Left cardiac atrium (tissue), 4 donors: ENCODE data around the gene BAD. TPM values are rescaled to one million over a fixed set of nuclear protein-coding genes. Genes with fewer than 3 reads are reported as not detected.

Experiments
- ATAC-seq, 2 donors: fragments of 200-7000 bp; cut with Tn5 transposase; one replicate each; pipeline ENCODE4 v1.9.1; 2020; ENCODE audit warnings: mild to moderate bottlenecking in 2 of 2, moderate library complexity in 2 of 2
- DNase-seq: peaks from one replicate; pipeline ENCODE4 v3.0.0-alpha.2; 2020
- intact Hi-C, 2 donors: fragments of 100-400 bp; cut with DNase I; formaldehyde crosslinking; loops; one replicate each; pipeline versions ENCODE4 v1.14.1 to v1.15.1; 2022 to 2023
- total RNA-seq, 2 donors: library from RNA; stranded (reverse); fragmentation: NEBNext Ultra II Directional; extraction: Animal tissue kit (Norgen Biotek cat#: 25700); gene quantifications; one replicate each; pipeline ENCODE4 v1.2.1, GENCODE V29; 2021
- donor health status: DM: no; HTN: yes; CAD: no.
- donor health status: DM: no; HTN: yes; CAD: no; lungs with severe emphysema.
- donor health status: DM: yes; HTN: yes; CAD: no.
- donor health status: Dilated cardiomyopathy.

The BAD gene
- total RNA-seq, 2 donors from 2014 or later, result 68.9 to 96.3 TPM

GRCh38 chr11:64285885-64286800 is 1.7 kb upstream of the BAD start:
- intact Hi-C loops, result loop anchor here in 1 of 2 donors (1.0 kb wide), 1 partner anchor 16 kb away; no protein-coding TSS in a partner anchor
- peak in 1 of 2 donors; percentile 0 for ATAC-seq
- no peak for DNase-seq

- peak; percentile 80 to 83 for ATAC-seq
- DNase-seq, result peak; percentile 89
- intact Hi-C loops, result loop anchor here in 1 of 2 donors (1.0 kb wide), 1 partner anchor 15 kb away; no protein-coding TSS in a partner anchor
Observed at GRCh38 chr11:64284962-64285884, 758 bp upstream of the BAD start, which contains the start of gene GPR137. Gene GPR137, plus strand, starts transcription at chr11:64285848. Its CDS starts 677 bp downstream, at chr11:64286525.

DNA sequence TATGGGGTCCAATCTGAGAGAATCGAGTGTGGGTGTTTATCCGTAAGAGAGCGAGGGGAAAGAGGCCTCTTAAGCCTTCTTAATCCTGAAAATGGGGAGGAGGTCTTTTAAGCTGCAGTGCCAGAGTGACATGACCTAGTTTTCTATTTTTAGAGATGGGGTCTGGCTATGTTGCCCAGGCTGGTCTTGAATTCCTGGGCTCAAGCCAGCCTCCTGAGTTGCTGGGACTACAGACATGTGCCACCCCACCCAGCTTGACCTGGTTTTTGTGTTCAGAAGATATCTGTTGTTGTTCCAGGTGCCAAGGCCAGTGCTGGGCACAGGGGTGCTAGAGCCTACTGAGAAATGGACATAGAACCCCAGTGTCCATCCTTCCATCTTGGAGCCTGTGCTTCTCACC is 1.4 kb downstream of the BAD start:
- intact Hi-C loops, result no loop called here
- no peak for DNase-seq
- no peak for ATAC-seq

GRCh38 chr11:64281957-64282770 is 2.3 kb downstream of the BAD start:
- intact Hi-C loops, result no loop called here
- no peak for DNase-seq
- no peak for ATAC-seq

- intact Hi-C loops, result no loop called here
- DNase-seq (no peak), ATAC-seq (no peak)
Observed at GRCh38 chr11:64278576-64279190, 5.8 kb downstream of the BAD start.

DNA sequence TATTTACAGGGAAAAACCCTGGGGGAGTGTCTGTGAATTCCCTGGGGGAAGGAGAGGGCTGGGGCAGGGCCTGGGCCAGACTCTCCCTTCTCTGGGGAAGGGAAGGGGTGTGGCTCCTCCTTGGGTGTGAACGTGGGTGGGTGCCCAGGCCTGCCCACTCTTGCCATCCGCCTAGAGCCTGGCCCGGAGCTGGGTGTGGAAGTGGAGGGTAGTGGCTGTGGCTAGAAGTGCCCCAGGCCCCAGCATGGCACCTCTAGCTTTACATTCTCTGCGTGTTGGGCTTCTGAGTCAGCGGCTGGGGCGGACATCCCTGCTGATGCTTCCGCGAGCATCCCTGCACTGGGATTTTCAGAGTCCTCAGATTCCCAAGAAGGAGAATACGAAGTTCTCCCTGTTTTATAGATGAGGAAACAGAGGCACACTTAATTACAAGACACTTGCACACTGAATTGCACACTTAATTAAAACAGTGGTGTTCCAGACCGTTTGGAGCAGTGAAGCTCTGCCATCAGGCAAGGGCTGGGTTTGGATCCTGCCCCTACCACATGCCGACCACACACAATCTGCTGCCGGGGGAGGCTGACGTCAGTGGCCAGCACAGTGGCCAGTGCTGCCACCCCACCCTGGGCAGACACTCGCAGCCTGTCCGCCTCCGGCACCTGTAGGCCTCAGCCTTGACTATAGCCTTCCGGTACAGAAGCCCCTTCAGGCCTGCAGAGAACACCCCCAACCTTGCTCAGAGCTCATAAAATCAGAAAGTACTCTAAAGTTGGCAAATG is 7.6 kb downstream of the BAD start:
- intact Hi-C loops, result no loop called here
- ATAC-seq (peak in 1 of 2 donors; percentile 23), DNase-seq (no peak)

DNA sequence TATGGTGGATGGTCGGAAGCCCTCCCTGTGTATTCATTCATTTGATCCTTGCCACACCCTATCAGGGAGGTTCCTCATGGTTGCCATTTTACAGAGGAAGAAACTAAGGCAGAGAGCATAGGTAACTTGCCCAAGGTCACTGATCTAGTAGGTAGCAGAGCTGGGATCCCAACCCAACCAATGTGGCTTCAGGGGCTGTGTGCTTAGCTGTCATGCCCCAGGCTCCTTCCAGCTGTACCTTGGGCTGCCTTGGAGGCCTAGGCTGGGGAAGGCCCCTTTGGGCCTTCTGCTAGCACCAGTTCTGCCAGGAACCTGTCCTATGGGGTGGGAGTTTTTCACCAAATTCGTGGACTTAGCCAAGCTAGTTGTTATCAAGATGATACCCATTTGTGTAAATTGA is 8.6 kb downstream of the BAD start:
- DNase-seq (no peak), ATAC-seq (no peak)
- intact Hi-C loops, result no loop called here

DNA sequence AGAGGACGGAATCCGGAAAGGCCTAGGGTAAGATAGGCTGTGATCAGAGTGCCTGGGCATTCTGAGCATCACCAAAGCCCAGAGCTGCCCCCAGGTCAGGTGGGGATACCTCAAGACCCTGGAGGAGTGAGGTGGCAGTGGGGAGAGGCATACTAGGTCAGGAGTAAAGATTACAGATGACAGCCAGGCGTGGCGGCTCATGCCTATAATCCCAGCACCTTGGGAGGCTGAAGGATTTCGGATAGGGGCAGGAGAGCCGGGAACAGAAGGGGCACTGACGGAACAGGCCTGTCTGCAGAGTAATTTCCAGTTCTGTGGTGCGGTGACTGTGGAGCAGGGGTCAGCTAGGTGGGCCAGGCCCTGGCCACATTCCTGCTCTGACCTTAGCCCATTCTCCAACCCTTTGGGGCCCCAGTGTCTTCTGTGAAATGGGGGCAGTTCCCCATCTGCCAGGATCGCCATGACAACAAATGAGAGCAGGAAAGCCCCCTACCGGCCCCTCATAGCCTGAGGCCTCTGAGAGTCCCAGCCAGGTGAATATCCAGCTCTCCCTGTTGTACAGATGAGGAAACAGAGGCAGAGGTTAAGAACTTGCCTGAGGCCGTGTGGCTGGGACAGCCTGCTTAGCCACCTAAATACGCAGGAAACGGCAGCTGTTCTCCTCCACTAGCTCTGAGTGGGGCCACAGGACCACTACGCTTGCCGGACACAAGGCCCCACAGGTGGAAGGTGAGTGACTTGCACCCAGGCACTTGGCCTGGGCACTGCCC is 9.2 kb downstream of the BAD start:
- DNase-seq (no peak), ATAC-seq (no peak)
- intact Hi-C loops, result no loop called here

- peak; percentile 98 for DNase-seq
- ATAC-seq, result peak; percentile 85 to 89
- intact Hi-C loops, result loop anchor here in 1 of 2 donors (1.0 kb wide), 1 partner anchor 16 kb away; the partner anchor contains the start of gene GPR137
Observed at GRCh38 chr11:64269540-64270220, 14.8 kb downstream of the BAD start.

DNA sequence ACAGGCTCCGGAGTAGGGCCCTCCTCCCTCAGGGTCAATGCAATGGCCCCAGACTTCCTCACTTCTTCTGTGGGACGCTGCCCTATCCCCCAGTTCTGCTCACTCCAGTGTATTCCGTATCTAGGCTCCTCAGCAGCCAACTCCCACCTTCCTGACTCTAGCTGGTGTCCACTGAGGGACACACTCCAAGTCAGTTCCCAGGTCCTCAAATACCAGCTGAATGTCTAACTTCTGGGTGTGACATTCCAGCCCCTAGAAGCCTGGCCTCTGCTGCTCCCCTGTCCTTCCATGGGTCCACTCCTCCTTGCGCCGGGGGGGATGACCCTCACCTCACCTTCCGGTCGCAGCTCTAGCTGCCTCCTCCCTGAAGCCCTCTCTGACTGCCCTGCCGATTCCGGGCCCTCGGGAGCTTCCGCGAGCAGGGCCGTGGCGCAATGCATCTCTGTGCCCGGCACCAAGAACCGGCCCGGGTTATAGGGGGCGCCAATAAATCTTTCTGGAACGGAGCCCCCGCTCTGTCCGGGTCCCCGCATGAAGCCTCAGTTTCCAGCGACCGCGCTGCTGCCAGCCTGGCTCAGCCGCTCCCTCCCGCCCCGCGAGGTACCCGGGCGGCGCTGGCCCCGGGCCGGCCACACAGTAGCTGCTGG is 15.4 kb downstream of the BAD start:
- DNase-seq (peak; percentile 81), ATAC-seq (peak; percentile 16 to 18)
- intact Hi-C loops, result no loop called here

DNA sequence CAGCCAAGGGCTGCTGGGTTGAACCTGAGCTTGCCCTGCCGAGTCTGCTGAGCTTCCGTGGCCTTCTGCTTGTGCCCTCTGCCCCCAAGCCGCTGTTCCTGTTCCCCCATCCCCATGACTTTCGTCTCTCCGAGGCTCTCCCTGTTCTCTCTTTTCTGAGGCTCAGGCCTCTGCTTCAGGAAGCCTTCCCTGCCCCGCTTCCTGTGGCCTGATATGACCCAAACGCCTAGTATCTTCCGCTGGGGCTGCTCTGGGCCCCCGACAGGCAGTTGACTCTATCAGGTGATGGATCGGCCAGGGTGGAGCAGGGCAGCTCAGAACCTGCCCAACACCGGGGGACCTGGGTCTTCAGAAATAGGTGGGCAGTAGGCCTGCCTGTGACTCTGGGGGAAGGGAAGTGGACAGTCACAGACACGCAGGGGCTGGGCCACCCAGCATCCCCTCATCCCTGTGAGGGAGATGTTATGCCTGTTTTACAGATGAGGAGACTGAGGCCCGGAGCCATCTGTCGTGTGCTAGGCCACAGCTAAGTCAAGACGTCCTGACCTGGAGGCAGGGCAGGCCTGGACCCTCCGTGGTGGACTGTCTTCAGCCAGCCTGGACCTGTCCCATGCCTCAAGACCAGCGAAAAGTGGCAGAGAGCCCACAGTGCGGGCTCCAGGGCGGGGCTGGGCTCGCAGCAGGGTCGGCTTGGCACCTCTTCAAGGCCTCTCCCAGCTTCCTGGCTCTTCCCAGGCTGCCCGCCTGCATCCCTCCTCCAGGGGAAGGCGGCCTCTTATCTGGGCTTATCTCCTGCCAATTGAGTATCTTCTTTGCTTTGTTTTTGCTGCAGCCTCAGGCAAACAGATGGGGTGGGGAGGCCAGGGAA is 16.2 kb downstream of the BAD start:
- intact Hi-C loops, result no loop called here
- ATAC-seq, result peak; percentile 3 to 16
- DNase-seq, result peak; percentile 90

- no peak for ATAC-seq
- intact Hi-C loops, result no loop called here
- peak; percentile 64 for DNase-seq
Observed at GRCh38 chr11:64267207-64267945, 17.1 kb downstream of the BAD start.

DNA sequence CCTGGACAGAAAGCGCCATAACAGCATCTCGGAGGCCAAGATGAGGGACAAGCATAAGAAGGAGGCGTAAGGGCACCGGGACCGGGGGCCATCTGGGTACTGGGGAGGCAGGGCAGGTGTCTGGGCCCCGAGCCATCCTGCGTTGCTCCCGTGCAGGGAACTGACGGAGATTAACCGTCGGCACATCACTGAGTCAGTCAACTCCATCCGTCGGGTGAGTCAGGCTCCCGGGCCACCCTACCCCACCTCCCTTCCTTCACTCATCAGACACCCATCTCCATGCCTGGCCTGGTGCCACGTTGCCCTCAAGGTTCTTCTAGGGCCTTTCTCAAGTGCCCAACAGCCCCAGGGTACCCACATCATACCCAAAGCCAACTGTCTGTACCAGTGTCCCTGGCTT is 18.1 kb downstream of the BAD start:
- DNase-seq (no peak), ATAC-seq (no peak)
- intact Hi-C loops, result no loop called here
